ENCODE results near the gene MAP3K12. TPM values are rescaled to one million over a fixed set of nuclear protein-coding genes. Genes with fewer than 3 reads are reported as not detected.
"Not testable (repeated sequence)": the region's sequence is repeated elsewhere in the genome, so short reads cannot be mapped to it uniquely, and the experiment has no call there.

The MAP3K12 gene
- total RNA-seq, 1 donor from 2014 or later, result 30.1 TPM

GRCh38 chr12:53450936-53451335 is 48.3 kb downstream of the MAP3K12 start:
- intact Hi-C loops (cut with micrococcal nuclease), result loop anchor here (1.0 to 5.0 kb wide), 13 partner anchors 10 to 445 kb away; partner anchors contain the start of genes AAAS, ATP5MC2, EIF4B and ITGB7

- intact Hi-C loops (cut with micrococcal nuclease), result loop anchor here (5.0 kb wide), 1 partner anchor 367 kb away; the partner anchor contains the start of gene SPRYD3
Observed at GRCh38 chr12:53444593-53445325, 54.5 kb downstream of the MAP3K12 start.

- intact Hi-C loops (cut with micrococcal nuclease), result loop anchor here (5.0 kb wide), 1 partner anchor 367 kb away; the partner anchor contains the start of gene SPRYD3
Observed at GRCh38 chr12:53443955-53444354, 55.3 kb downstream of the MAP3K12 start.

- intact Hi-C loops (cut with micrococcal nuclease), result loop anchor here (1.0 to 5.0 kb wide), 14 partner anchors 10 to 434 kb away; partner anchors contain the start of genes AAAS, ATF7, CALCOCO1 and MYG1
Observed at GRCh38 chr12:53441040-53441833, 58.0 kb downstream of the MAP3K12 start, which contains the start of gene PRR13. Gene PRR13, plus strand, starts transcription at chr12:53441734. Its CDS starts 981 bp downstream, at chr12:53442715.

GRCh38 chr12:53439582-53439981 is 59.7 kb downstream of the MAP3K12 start:
- intact Hi-C loops (cut with micrococcal nuclease), result not testable (repeated sequence)

- intact Hi-C loops (cut with micrococcal nuclease), result not testable (repeated sequence)
Observed at GRCh38 chr12:53435326-53435725, 63.9 kb downstream of the MAP3K12 start.

GRCh38 chr12:53431187-53431586 is 68.1 kb downstream of the MAP3K12 start:
- intact Hi-C loops (cut with micrococcal nuclease), result no loop called here

- intact Hi-C loops (cut with micrococcal nuclease), result no loop called here
Observed at GRCh38 chr12:53430116-53430515, 69.1 kb downstream of the MAP3K12 start.

Other genes with a start within 250 kb of the MAP3K12 start
- 58.2 and 63.4 TPM in 2 replicates for gene ESPL1, start 231.2 kb downstream of the MAP3K12 start, total RNA-seq
- 309 and 313 TPM in 2 replicates for gene PFDN5, start 203.9 kb downstream of the MAP3K12 start, total RNA-seq
- gene MYG1, start 199.8 kb downstream of the MAP3K12 start, total RNA-seq, result 53.2 and 57.0 TPM in 2 replicates
- 64.2 and 66.1 TPM in 2 replicates for gene AAAS, start 177.8 kb downstream of the MAP3K12 start, total RNA-seq
- gene SP7, start 163.1 kb downstream of the MAP3K12 start, total RNA-seq, result 0.07 TPM in 1 of 2 replicates, not detected in the other
- 75.7 and 78.0 TPM in 2 replicates for gene SP1, start 119.3 kb downstream of the MAP3K12 start, total RNA-seq
- not detected in 2 replicates for gene AMHR2, start 75.6 kb downstream of the MAP3K12 start, total RNA-seq
- gene PRR13, start 57.7 kb downstream of the MAP3K12 start, total RNA-seq, result 214 and 222 TPM in 2 replicates
- gene PCBP2, start 47.4 kb downstream of the MAP3K12 start, total RNA-seq, result 684 and 700 TPM in 2 replicates
- gene TARBP2, start 1.8 kb upstream of the MAP3K12 start, total RNA-seq, result 39.9 and 41.0 TPM in 2 replicates
- 0.44 TPM in 1 of 2 replicates, not detected in the other for gene NPFF, start 8.0 kb upstream of the MAP3K12 start, total RNA-seq
- 30.6 and 33.5 TPM in 2 replicates for gene ATF7, start 126.9 kb upstream of the MAP3K12 start, total RNA-seq
- 304 and 308 TPM in 2 replicates for gene ATP5MC2, start 176.6 kb upstream of the MAP3K12 start, total RNA-seq
- 61.3 and 61.6 TPM in 2 replicates for gene CALCOCO1, start 228.0 kb upstream of the MAP3K12 start, total RNA-seq